Stimulated activated CD4-positive, alpha-beta T cell treated with anti-CD3 and anti-CD28 coated beads, TNF-alpha, amount 100 ng/mL, for 4 hours (primary cell): ENCODE results near the gene MOGAT1.
A peak's percentile ranks its signal among the peaks of the same experiment; 100 is the strongest.
"Not testable (repeated sequence)": the region's sequence is repeated elsewhere in the genome, so short reads cannot be mapped to it uniquely, and the experiment has no call there.

Experiments used
- DNase-seq, 3 experiments: peaks; one replicate each; pipeline ENCODE4 v3.0.0-alpha.2; 2020; ENCODE audit warnings: low read depth in 3 of 3

MOGAT1 gene

DNA sequence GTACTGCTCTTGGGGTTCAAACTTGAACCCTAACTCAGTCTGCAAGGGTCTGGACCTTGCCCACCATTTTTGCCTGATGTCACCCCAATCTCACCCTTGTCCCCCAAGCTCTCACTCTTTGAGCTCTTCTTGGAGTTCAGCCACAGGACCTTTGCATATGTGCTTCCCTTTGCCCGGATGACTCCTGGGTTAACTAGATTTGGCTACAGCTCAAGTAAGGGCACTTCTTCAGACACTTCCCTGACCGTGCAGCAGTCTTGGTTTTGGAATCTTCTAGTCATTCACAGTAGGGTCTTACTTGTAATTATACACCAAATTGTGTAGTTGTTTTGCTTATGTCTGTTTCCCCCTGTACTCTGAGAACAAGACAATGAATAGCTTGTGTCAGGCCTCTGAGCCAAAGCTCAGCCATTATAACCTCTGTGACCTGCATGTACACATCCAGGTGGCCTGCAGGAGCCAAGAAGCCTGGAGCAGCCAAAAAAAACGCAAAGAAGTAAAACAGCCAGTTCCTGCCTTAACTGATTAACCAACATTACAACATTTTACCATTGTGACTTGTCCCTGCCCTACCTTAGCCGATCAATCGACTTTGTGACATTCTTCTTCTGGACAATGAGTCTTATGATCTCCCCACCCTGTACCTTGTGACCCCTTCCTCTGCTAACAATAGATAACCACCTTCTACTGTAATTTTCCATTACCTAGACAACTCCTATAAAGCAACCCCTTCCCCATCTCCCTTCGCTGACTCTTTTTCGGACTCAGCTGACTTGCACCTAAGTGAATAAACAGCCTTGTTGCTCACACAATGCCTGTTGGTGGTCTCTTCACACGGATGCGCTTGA lies 1.0 kb upstream of the MOGAT1 start:
- no peak for DNase-seq

GRCh38 chr2:222672068-222672401 lies 577 bp downstream of the MOGAT1 start:
- no peak for DNase-seq

GRCh38 chr2:222673273-222673672 lies 1.8 kb downstream of the MOGAT1 start:
- no peak for DNase-seq

- DNase-seq: no peak
These were observed 2.4 kb downstream of the MOGAT1 start for GRCh38 chr2:222673883-222674282.

GRCh38 chr2:222677981-222678380 lies 6.5 kb downstream of the MOGAT1 start:
- DNase-seq: no peak

DNA sequence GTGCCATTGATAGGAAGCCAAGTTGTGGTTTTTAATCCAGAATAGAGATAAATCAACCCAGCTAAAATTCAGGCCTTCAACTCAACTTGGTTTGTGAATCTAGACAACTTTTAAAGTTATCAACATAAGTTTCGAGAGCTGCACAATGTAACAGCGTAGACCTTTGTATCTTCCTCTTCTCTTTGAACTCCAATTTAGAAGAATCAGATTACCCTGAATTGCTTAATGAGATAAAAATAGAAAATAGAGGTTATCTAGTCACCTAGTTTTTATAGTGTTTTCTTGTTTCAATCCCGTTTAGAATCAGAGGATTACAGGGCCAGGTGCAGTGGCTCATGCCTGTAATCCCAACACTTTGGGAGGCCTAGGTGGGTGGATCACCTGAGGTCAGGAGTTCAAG lies 12.3 kb downstream of the MOGAT1 start:
- no peak for DNase-seq

DNA sequence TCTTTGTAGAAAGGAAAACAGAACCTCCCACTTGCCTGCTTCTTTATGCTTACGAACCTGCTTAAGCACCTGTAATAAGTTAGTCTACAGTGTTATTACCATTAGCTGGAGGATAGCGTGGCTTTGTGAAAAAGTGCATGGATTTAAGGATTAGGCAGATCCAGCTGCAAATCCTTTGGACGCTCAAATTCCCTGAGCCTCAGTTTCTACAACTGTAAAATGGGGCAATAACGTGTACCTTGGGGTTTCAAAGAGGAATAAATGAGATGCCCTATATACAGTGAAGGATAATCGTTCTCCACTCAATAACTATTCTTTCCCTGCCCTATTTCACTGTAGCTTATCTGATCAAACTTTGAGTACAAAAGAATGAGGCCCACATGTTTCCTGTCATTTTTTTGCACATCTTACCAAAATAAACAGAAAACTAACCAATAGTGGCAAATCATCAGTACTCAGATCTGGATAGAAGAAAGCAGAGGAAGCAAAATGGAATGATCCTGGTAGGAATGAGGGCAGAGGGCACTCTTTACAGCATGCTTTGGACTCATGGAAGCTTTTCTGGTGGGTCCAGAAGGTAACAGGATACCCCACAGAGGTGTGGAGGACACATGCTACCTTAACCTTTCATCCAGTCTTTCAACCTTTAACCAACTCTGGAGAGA lies 14.8 kb downstream of the MOGAT1 start:
- no peak for DNase-seq

GRCh38 chr2:222688917-222689316 lies 17.5 kb downstream of the MOGAT1 start:
- no peak for DNase-seq

GRCh38 chr2:222689322-222689721 lies 17.9 kb downstream of the MOGAT1 start:
- no peak for DNase-seq

DNA sequence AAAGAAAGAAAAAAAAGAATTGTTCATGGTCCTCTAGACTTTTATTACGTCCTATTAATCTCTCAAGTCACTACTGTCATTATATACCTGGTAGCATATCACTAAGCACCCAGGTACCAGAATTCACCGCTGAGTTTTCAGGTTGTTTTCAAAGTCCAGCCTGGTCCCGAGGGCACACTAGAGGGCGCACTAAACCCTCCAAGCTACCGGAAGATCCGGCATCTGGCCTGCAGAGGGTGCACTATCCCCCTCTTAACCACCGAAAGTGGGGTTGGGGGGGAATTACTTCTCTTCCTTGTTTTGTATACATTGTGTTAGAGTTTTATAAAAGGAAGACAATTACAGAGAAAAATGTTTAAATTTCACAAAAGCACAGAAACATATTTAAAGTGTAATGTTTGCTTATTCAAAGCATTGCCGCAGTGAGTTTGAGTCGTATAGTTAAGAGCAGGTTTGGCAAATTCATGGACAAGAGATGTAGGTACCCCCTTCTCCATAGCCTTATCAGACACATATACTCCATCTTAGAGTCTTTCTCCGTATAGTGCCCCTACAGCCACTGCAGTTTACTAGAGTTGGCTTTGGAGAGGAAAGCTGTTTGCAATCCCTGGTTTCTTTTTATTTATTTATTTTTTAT lies 19.2 kb downstream of the MOGAT1 start:
- peak; percentile 23 to 36 (median 31) for DNase-seq

GRCh38 chr2:222693413-222693812 lies 22.0 kb downstream of the MOGAT1 start:
- DNase-seq: not testable (repeated sequence)

DNA sequence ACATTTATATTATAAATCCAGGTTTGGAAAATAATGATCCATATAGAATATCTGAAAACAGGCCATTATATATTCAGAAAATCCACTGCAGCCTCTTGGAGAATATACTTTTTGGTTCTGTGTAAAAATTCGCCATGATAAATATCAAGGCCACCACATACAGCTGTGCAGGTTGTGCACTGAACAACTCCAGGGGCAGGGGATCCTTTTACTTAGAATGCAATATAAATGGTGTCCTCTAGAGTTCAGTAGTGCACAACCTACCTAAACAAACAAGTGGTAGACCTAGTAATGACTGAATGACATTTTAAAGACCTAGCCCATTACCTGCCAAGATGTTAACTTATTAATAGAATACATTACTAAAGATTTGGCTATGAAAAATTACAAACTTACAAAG lies 22.4 kb downstream of the MOGAT1 start:
- DNase-seq: no peak

GRCh38 chr2:222698276-222698675 lies 26.8 kb downstream of the MOGAT1 start:
- DNase-seq: no peak

GRCh38 chr2:222701233-222701632 lies 29.8 kb downstream of the MOGAT1 start:
- DNase-seq: no peak

GRCh38 chr2:222701721-222702131 lies 30.3 kb downstream of the MOGAT1 start:
- no peak for DNase-seq

DNA sequence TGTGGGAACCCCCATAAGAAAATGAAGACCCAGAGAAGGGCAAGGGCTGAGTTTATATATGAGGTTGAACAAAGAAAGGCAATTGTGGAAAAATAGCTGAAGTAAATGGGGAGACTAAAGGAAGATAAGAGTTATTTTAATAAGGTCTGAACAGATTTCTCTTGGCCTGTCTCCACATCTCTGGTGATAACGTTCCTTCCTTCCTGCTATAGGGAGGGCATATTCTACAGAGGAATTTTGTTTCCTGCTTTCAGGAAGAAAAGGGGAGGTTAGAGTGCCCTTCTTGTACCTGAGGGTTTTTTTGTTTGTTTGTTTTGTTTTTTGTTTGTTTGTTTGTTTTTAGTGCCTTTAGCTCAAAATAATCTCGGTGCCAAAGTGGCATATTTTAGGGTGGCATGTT lies 31.6 kb downstream of the MOGAT1 start:
- DNase-seq: no peak

- no peak for DNase-seq
These were observed 32.4 kb downstream of the MOGAT1 start for GRCh38 chr2:222703886-222704285.

GRCh38 chr2:222706616-222707015 lies 35.2 kb downstream of the MOGAT1 start:
- DNase-seq: no peak

DNA sequence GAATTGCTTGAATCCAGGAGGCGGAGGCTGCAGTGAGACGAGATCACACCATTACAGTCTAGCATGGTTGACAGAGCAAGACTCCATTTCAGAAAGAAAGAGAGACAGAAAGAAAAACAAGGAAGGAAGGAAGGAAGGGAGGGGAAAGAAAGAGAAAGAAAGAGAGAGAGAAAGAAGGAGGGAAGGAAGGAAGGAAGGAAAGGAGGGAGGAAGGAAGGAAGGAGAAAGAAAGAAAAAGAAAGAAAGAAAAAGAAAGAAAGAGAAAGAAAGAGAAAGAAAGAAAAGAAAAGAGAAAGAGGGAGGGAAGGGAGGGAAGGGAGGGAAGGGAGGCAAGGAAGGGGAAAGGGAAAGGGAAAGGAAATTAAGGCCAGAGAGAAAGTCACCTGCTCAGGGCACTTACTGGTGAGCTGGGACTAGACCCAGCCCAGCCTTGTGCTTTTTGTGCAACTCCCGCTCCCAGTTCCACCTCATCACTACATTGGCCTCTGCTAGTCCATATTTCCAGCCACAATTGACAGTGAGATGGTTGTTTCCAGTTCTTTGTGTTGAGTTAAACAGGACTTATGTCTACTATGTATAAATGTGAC lies 35.7 kb downstream of the MOGAT1 start:
- no peak for DNase-seq

DNA sequence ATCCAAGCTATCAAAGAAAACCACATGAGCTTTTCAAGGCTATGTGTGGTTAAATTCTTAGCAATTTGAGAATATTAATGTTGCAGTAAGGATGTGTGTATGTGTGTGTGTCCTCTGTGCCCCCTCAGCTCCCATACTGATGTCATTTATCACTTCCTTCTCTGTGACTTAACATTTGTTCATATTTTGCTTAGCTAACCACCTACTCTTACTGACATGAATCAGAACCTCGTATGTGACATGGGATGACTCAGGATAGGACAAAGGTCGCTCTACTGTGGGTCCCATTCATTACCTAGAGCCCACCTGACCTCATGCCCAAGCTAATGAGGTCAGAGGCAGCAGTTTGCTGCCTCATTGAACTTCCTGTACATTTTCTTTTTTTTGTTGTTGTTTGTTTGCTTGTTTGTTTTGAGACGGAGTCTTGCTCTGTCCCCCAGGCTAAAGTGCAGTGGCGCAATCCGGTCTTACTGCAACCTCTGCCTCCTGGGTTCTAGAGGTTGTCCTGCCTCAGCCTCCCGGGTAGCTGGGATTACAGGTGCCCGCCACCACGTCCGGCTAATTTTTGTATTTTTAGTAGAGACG lies 36.3 kb downstream of the MOGAT1 start:
- DNase-seq: no peak

DNA sequence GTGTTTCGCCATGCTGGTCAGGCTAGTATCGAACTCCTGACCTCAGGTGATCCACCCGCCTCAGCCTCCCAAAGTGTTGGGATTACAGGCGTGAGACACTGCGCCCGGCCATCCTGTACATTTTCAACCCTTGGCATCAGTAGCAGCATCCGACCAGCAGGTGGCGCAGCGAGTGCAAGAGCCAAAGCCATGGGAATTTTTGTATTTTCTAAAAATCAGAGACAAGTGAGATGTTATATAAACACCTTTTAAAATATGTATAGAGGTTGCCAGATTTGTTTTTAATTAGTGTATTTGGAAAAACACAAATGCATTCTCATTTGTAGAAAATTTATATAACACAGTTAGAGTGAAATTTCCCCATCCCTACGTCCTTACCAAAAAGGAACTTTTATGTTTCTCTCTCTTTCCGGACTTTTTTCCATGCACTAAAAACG lies 36.8 kb downstream of the MOGAT1 start:
- peak; percentile 47 to 64 (median 56) for DNase-seq
